Neural progenitor cell (in vitro differentiated cells): ENCODE results near the gene ELSPBP1. TPM values are rescaled to one million over a fixed set of nuclear protein-coding genes. Genes with fewer than 3 reads are reported as not detected.

Source experiments
- DNase-seq: peaks from one replicate; pipeline ENCODE4 v3.0.0-alpha.2; 2016; ENCODE audit warnings: low spot score
- H2AFZ ChIP-seq: fragments of 200-600 bp; sonication (generic); replicated peaks from 2 replicates; pipeline ENCODE4 v1.6.1; 2016; ENCODE audit warnings: antibody characterized with exemption
- H3F3A ChIP-seq: fragments of 200-600 bp; sonication (generic); 2 replicates; pipeline ENCODE4 v1.6.1; 2016; ENCODE audit warnings: antibody characterized with exemption, low read depth
- H3K27ac ChIP-seq: fragments of 200-600 bp; sonication (generic); 2 replicates; pipeline ENCODE4 v1.5.1; 2016; ENCODE audit warnings: mild to moderate bottlenecking
- H3K27me3 ChIP-seq: fragments of 200-600 bp; sonication (generic); 2 replicates; pipeline ENCODE4 v1.6.1; 2016; ENCODE audit warnings: mild to moderate bottlenecking, moderate library complexity
- H3K36me3 ChIP-seq: fragments of 200-600 bp; sonication (generic); 2 replicates; pipeline ENCODE4 v1.5.1; 2016
- H3K4me1 ChIP-seq: fragments of 200-600 bp; sonication (generic); 2 replicates; pipeline ENCODE4 v1.6.1; 2016; ENCODE audit warnings: mixed run types
- H3K4me2 ChIP-seq: fragments of 200-600 bp; sonication (generic); 2 replicates; pipeline ENCODE4 v1.6.1; 2016
- H3K4me3 ChIP-seq: fragments of 200-600 bp; sonication (generic); 2 replicates; pipeline ENCODE4 v1.5.1; 2016
- H3K79me2 ChIP-seq: fragments of 200-600 bp; sonication (generic); 2 replicates; pipeline ENCODE4 v1.6.1; 2016; ENCODE audit warnings: low read depth
- H3K9ac ChIP-seq: fragments of 200-600 bp; sonication (generic); 2 replicates; pipeline ENCODE4 v1.6.1; 2016
- H3K9me3 ChIP-seq: fragments of 200-600 bp; sonication (generic); 2 replicates; pipeline ENCODE4 v1.5.1; 2016; ENCODE audit warnings: low read depth
- H4K20me1 ChIP-seq: fragments of 200-600 bp; sonication (generic); 2 replicates; pipeline ENCODE4 v1.6.1; 2016; ENCODE audit warnings: low read depth
- H3K27ac Mint-ChIP-seq: 3 replicates; pipeline ENCODE4 v1.8.0; 2021; ENCODE audit warnings: mixed read lengths
- H3K27me3 Mint-ChIP-seq: 2 replicates; pipeline ENCODE4 v1.8.0; 2022; ENCODE audit warnings: low read depth, mild to moderate bottlenecking, inconsistent platforms, moderate library complexity, mixed read lengths; ENCODE audit not compliant: insufficient read depth
- H3K36me3 Mint-ChIP-seq: 3 replicates; pipeline ENCODE4 v1.8.0; 2021; ENCODE audit warnings: mixed read lengths
- H3K4me1 Mint-ChIP-seq: 3 replicates; pipeline ENCODE4 v1.8.0; 2021; ENCODE audit warnings: mixed read lengths
- H3K4me3 Mint-ChIP-seq: 3 replicates; pipeline ENCODE4 v1.8.0; 2021; ENCODE audit warnings: mild to moderate bottlenecking, moderate library complexity, mixed read lengths
- H3K9me3 Mint-ChIP-seq: 3 replicates; pipeline ENCODE4 v1.8.0; 2020; ENCODE audit warnings: mixed read lengths
- CTCF ChIP-seq: fragments of 200-600 bp; sonication (generic); IDR thresholded peaks from 2 replicates; pipeline ENCODE4 v1.5.1; 2017; ENCODE audit warnings: antibody characterized with exemption, mild to moderate bottlenecking
- EZH2 ChIP-seq: fragments of 200-600 bp; sonication (generic); IDR thresholded peaks from 2 replicates; pipeline ENCODE4 v1.6.1; 2017; ENCODE audit warnings: antibody characterized with exemption, mild to moderate bottlenecking, moderate library complexity
- EZH2phosphoT487 ChIP-seq: fragments of 200-600 bp; sonication (generic); IDR thresholded peaks from 2 replicates; pipeline ENCODE4 v1.6.1; 2017; ENCODE audit warnings: antibody characterized with exemption
- total RNA-seq: library from RNA; depleted of rRNA; stranded (reverse); fragments of >200 nt; gene quantifications from 2 replicates; pipeline ENCODE4 v1.2.3, GENCODE V29; 2015; ENCODE audit warnings: low replicate concordance

Gene ELSPBP1
- total RNA-seq, 1 donor from 2014 or later: not detected

GRCh38 chr19:48030073-48030472, 35.6 kb downstream of the ELSPBP1 start:
- Histone ChIP-seq H4K20me1 (no peaks in the 10 kb centered on the region), H3K27me3 (no peaks in the 10 kb centered on the region), H3K79me2 (no peaks in the 10 kb centered on the region), H3K4me2 (no peak overlapping the region), H3F3A (no peaks in the 10 kb centered on the region), H3K36me3 (no peaks in the 10 kb centered on the region), H3K9ac (no peak overlapping the region), H3K9me3 (no peaks in the 10 kb centered on the region), H3K27ac (no peak overlapping the region), H3K4me1 (no peaks in the 10 kb centered on the region), H3K4me3 (no peak overlapping the region), H2AFZ (no peak overlapping the region)
- H3K4me3 Mint-ChIP-seq: no peak overlapping the region
- peaks cover 4% of the 10 kb centered on the region for H3K27me3 Mint-ChIP-seq
- peaks cover 2% of the 10 kb centered on the region for H3K4me1 Mint-ChIP-seq
- no peaks in the 10 kb centered on the region for H3K9me3 Mint-ChIP-seq
- TF ChIP-seq EZH2 (no peak), EZH2phosphoT487 (no peak), CTCF (no peak)
- no peak overlapping the region for H3K27ac Mint-ChIP-seq
- DNase-seq: no peak
- no peaks in the 10 kb centered on the region for H3K36me3 Mint-ChIP-seq

GRCh38 chr19:48033604-48034003, 39.2 kb downstream of the ELSPBP1 start:
- no peaks in the 10 kb centered on the region for H3K4me1 ChIP-seq
- no peak overlapping the region for H3K27ac Mint-ChIP-seq
- H3K9ac ChIP-seq: no peak overlapping the region
- peaks cover 9% of the 10 kb centered on the region for H3K9me3 Mint-ChIP-seq
- H3K4me2 ChIP-seq: no peak overlapping the region
- H3K27me3 ChIP-seq: no peaks in the 10 kb centered on the region
- no peaks in the 10 kb centered on the region for H3F3A ChIP-seq
- no peaks in the 10 kb centered on the region for H3K79me2 ChIP-seq
- H3K4me1 Mint-ChIP-seq: peaks cover 2% of the 10 kb centered on the region
- no peaks in the 10 kb centered on the region for H3K36me3 Mint-ChIP-seq
- DNase-seq: no peak
- H3K27me3 Mint-ChIP-seq: peaks cover 4% of the 10 kb centered on the region
- no peak overlapping the region for H2AFZ ChIP-seq
- H3K4me3 Mint-ChIP-seq: no peak overlapping the region
- H3K36me3 ChIP-seq: no peaks in the 10 kb centered on the region
- no peak for TF ChIP-seq EZH2
- no peak for TF ChIP-seq CTCF
- TF ChIP-seq EZH2phosphoT487: no peak
- no peaks in the 10 kb centered on the region for H3K9me3 ChIP-seq
- no peak overlapping the region for H3K4me3 ChIP-seq
- H3K27ac ChIP-seq: no peak overlapping the region
- no peaks in the 10 kb centered on the region for H4K20me1 ChIP-seq

GRCh38 chr19:48036765-48037164, 42.3 kb downstream of the ELSPBP1 start:
- no peak overlapping the region for H3K27ac Mint-ChIP-seq
- H3K27ac ChIP-seq: no peak overlapping the region
- no peaks in the 10 kb centered on the region for H3K9me3 ChIP-seq
- no peaks in the 10 kb centered on the region for H3K36me3 Mint-ChIP-seq
- H3K4me1 Mint-ChIP-seq: no peaks in the 10 kb centered on the region
- H3F3A ChIP-seq: no peaks in the 10 kb centered on the region
- no peak for DNase-seq
- no peak overlapping the region for H3K4me3 Mint-ChIP-seq
- TF ChIP-seq EZH2 (no peak), CTCF (no peak), EZH2phosphoT487 (no peak)
- H3K9ac ChIP-seq: no peak overlapping the region
- no peaks in the 10 kb centered on the region for H4K20me1 ChIP-seq
- no peaks in the 10 kb centered on the region for H3K4me1 ChIP-seq
- H3K79me2 ChIP-seq: no peaks in the 10 kb centered on the region
- peaks cover 14% of the 10 kb centered on the region for H3K27me3 Mint-ChIP-seq
- H3K9me3 Mint-ChIP-seq: peaks cover 17% of the 10 kb centered on the region
- H3K36me3 ChIP-seq: no peaks in the 10 kb centered on the region
- H3K27me3 ChIP-seq: no peaks in the 10 kb centered on the region
- no peak overlapping the region for H3K4me3 ChIP-seq
- H2AFZ ChIP-seq: no peak overlapping the region
- H3K4me2 ChIP-seq: no peak overlapping the region
